GM19193 (cell line): Measurements from ENCODE around the gene ZFYVE28.

Source experiments
- POLR2A ChIP-seq: IDR thresholded peaks from 4 replicates; pipeline ENCODE4 v1.6.1; 2011; ENCODE audit not compliant: insufficient read depth, insufficient read length; ENCODE audit errors: extremely low read depth

The ZFYVE28 gene

GRCh38 chr4:2231082-2231481 is 187.4 kb downstream of the ZFYVE28 start:
- TF ChIP-seq POLR2A, result no peak

DNA sequence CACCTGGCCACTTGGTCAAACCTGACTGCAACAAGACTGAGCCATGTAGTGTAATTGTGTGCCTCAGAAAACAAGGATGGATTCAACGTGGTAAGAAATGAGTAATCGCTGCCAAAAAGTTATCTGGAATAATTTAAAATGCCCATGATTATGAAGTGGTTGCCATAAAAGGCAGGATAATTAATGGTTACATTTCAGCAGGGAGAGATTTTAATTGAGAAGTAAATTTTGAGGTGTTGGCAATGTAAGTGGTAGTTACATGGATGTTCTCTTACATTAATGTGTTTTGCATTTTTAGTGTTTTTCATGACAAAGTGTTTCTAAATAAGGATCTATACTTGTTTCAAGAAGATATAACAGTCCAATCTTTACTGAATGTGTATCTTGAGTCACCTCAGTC is 192.2 kb downstream of the ZFYVE28 start:
- TF ChIP-seq POLR2A, result no peak

DNA sequence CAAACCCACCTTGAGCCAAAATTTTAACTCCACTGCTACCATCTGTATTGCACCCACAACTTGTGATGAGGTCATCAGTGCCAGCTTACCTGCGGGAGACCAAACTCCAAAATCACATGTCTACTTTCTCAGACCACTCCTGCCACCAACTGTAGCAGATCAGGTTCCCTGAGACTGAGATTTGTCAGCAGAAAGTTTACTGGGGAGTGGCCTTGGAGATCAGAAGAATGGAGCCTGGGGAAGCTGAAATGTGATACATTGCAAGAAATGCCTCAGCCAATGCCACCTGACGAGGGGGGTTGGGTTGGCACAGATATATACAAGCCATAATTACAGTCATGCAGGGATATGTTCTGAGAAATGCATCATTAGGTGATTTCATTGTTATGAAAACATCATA is 195.6 kb downstream of the ZFYVE28 start:
- no peak for TF ChIP-seq POLR2A

GRCh38 chr4:2220016-2220630 is 198.3 kb downstream of the ZFYVE28 start:
- no peak for TF ChIP-seq POLR2A
